Activated CD4-positive, CD25-positive, alpha-beta regulatory T cell treated with anti-CD3 and anti-CD28 coated beads, Interleukin-2, amount 50 U/mL, for 72 hours (primary cell): Measurements from ENCODE around the gene IL17RB.

Experiments
- DNase-seq: peaks from one replicate; pipeline ENCODE4 v3.0.0; 2021

IL17RB gene

DNA sequence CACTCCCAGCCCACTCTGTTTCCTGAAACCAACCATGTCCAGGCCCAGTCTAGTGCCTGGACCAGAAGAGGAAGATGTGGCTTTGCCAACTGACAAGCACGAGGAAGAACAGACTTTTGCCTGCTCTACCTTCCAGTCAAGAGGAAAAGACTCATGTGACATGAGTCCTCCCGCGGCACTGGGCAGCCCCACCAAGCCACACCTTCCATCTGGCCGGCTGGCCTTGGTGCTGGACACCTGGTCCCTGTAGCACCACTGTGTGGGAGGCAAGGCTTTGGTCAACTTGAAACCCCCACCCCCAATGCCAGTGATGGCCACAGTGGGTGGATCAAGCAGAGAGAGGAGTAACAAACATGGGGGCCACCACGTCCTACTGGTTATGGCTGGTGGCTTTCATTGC, 12.7 kb upstream of the IL17RB start:
- no peak for DNase-seq

GRCh38 chr3:53834429-53835095, 11.8 kb upstream of the IL17RB start:
- no peak for DNase-seq

DNA sequence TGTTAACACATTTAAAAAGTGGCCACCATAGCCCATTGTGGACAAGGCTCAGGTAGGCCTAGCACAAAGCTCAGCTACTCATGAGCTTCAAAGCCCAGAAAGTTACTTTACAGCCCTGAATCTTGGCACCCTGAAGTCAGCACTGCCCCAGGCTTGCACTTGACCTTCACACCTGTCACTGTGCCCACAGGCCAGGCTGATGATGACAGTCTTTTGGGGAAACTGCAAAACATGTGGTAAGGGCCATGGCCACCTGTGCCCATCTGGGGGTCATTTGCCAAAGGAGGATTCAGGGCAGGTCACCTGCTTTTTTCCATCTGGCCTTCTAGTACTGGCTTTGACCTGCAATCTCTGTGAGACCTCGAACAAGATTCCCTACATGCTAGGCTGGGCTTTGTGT, 11.1 kb upstream of the IL17RB start:
- DNase-seq = no peak

- no peak for DNase-seq
Observed at GRCh38 chr3:53836084-53836872, 10.1 kb upstream of the IL17RB start.

- no peak for DNase-seq
Observed at GRCh38 chr3:53837331-53837730, 9.0 kb upstream of the IL17RB start.

GRCh38 chr3:53841296-53841695, 5.1 kb upstream of the IL17RB start:
- DNase-seq = no peak

- DNase-seq = no peak
Observed at GRCh38 chr3:53842436-53843194, 3.8 kb upstream of the IL17RB start.

DNA sequence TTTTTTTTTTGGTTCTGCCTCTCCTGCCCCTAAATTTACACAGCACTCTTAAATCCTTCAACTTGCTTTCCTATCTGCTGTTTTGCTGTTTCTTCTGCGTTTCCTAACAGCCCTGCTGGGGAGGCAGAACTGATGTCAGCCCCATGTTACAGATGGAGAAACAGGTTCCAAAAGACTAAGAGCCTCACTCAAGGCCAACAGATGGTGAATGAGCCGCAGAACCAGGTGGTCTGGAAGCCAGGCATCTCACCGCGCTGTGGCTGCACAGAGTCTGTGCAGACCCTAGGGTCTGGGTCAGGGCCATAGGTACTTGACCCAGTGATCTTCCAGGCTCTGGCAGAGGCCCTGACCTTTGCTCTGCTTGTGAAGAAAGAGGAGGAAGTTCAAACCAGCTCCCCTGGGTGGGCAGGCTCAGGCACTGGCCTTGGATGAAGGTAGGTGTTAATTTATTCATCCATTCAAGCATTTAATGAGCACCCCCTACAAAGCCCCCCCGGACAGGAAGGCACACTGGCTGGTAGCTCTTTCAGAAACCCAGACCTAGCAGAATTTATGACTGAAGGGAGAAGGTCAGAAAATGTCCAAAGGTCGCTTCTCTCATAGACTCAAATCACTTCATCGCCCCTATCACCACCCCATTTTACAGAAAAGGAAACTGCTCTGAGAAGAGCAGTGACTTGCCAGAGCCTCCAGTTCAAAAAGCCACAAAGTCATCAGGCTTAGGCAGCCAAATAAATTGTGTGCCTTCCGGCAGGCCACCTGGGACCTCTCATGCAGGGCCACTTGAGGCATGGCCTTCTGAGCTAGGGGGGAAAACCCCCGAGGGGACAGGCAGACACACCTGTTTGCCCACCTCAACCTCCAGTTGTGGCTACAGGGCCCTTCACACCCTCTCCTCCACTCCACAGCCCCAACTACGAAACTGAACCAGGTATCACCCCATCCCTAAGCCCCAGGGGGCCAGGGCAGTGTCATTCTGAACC, 2.9 kb upstream of the IL17RB start:
- DNase-seq = no peak

GRCh38 chr3:53844262-53845102, 1.9 kb upstream of the IL17RB start:
- DNase-seq = no peak

GRCh38 chr3:53845103-53845880, 1.1 kb upstream of the IL17RB start:
- DNase-seq = no peak

- no peak for DNase-seq
Observed at GRCh38 chr3:53845881-53846133, 561 bp upstream of the IL17RB start.

DNA sequence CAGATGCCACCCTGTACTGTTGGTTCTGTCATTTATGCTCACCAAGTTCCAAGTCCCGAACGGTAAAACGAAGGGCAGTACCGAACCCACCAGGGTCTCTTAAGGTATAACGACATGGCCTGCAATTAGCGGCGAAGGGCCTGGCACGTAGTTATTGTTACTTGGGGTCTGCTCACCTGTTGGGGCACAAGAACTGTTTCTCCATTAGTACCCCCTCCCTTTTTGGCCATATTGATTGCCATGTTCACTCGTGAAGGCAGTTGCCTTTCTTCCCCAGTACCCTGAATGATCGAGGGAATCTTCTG, 435 bp downstream of the IL17RB start:
- no peak for DNase-seq

DNA sequence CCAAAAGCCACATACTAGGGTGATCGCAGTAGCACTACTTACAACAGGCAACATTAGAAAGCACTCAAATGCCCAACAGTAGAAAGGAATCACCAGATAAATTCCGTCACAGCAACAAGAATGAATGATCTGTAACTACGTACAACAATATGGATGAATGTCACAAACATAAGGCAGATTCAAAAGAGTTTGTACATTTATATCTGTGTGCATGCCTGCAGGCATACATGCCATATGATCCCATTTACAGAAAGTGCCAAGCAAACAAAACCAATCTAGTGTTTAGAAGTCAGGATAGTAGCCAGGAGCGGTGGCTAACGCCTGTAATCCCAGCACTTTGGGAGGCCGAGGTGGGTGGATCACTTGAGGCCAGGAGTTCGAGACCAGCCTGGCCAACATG, 3.5 kb downstream of the IL17RB start:
- DNase-seq = no peak

DNA sequence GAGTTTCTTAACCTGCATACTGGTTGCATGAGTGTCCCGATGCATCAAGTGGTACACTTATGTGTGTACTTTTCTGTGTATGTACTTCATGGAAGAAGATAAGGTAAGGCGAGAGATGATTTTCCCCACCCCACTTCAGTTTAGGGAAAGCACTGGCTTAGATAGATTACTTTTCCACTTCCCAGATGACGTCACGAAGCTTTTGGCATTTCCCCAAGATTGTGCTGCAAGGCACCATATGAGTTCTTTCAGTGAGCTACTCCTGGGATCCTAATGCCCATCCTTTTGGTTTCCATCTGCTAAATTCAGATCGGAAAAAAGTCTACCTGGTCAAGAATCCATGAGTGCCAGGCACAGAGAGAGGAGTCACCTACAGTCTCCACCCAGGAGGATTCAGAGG, 4.5 kb downstream of the IL17RB start:
- no peak for DNase-seq

GRCh38 chr3:53856964-53857363, 10.6 kb downstream of the IL17RB start:
- DNase-seq = no peak

- no peak for DNase-seq
Observed at GRCh38 chr3:53858096-53858741, 11.9 kb downstream of the IL17RB start.

GRCh38 chr3:53859178-53859577, 12.8 kb downstream of the IL17RB start:
- no peak for DNase-seq

DNA sequence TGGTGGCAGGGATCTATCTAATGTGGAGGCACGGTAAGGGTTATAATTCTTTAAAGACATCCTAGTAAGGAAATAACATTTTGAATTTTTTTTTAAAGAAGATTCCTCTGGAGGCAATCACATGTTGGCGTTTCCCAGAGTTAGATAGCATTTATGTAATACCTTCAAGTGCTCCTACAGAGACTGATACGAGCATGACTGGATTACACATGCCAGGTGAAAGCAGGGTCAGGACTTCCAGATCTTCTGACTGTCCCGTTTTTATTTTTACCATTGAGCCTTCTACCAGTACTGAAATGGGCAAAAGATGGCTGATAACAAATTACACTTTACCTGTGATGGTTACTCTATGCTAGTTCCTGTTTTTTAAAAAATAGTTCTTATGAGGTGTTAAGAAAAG, 13.8 kb downstream of the IL17RB start:
- no peak for DNase-seq

- no peak for DNase-seq
Observed at GRCh38 chr3:53862241-53862640, 15.9 kb downstream of the IL17RB start.

DNA sequence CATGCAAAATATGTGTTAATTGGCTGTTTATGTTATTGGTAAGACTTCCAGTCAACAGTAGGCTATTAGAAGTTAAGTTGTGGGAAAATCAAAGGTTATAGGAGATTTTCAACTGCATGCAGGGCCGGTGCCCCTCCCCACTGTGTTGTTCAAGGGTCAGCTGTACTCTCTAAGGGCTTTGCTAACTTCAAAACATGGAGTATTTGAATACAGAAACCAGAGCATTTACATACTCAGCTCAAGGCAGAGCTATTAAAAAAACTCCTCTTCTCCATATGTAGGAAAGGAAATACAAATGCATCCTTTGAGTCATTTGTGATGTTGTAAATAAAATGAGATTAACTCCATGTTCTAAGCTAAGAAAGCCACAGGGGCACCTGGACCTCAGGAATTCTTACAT, 16.8 kb downstream of the IL17RB start:
- no peak for DNase-seq
